ENCODE data around the gene PAPSS2. TPM values are rescaled to one million over a fixed set of nuclear protein-coding genes. Genes with fewer than 3 reads are reported as not detected.

Gene PAPSS2
- total RNA-seq, 1 donor from 2014 or later, result 137 TPM

DNA sequence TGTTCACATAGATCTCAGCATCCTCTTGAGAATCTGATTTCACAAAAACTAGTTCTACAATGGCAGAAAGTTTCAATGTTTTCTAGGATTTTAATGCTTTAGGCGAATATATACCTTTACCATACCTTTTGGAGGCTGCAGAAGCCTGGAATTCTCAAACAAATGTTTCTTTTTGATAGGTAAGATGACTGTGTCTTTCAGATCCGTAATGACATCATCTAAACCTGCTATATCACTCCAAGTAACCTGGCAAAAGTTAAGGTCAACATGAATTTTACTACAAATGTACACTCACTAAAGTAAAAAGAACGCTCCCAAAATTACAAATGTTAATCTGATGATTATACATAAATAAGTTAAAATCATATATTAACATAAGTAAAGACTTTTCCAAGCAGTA, 130.5 kb downstream of the PAPSS2 start:
- DNase-seq, result no peak
- Histone ChIP-seq H3K36me3 (peaks cover 34% of the 10 kb centered on the region), H3K27ac (no peak overlapping the region), H3K27me3 (ENCODE audit: low read depth) (no peaks in the 10 kb centered on the region), H3K4me1 (no peaks in the 10 kb centered on the region), H3K9me3 (no peaks in the 10 kb centered on the region), H3K4me3 (no peak overlapping the region)
- no peak for ATAC-seq
- TF ChIP-seq, protein P1, sequence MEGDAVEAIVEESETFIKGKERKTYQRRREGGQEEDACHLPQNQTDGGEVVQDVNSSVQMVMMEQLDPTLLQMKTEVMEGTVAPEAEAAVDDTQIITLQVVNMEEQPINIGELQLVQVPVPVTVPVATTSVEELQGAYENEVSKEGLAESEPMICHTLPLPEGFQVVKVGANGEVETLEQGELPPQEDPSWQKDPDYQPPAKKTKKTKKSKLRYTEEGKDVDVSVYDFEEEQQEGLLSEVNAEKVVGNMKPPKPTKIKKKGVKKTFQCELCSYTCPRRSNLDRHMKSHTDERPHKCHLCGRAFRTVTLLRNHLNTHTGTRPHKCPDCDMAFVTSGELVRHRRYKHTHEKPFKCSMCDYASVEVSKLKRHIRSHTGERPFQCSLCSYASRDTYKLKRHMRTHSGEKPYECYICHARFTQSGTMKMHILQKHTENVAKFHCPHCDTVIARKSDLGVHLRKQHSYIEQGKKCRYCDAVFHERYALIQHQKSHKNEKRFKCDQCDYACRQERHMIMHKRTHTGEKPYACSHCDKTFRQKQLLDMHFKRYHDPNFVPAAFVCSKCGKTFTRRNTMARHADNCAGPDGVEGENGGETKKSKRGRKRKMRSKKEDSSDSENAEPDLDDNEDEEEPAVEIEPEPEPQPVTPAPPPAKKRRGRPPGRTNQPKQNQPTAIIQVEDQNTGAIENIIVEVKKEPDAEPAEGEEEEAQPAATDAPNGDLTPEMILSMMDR (IDR thresholded peaks at IDR 0.05), result no peak
- intact Hi-C loops (cut with DNase I), result no loop called here

DNA sequence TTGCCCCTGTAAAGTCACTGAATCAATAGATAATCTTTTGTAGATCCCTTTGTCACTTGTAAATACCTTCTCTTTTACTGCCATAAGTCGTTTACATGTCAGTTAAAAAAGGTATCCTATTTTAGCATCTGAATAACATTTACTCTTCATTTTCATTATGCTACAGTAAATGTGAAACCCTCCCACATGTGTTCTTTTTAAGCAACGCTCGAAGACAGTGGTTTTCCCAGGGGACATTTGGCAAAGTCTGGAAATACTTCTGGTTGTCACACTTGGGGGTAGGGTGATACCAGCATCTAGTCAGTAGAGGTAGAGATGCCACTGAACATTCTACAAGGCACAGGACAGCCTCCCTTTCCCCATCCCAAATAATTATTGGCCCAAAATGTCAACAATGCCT, 134.6 kb downstream of the PAPSS2 start:
- Histone ChIP-seq H3K4me1 (no peaks in the 10 kb centered on the region), H3K27ac (no peak overlapping the region), H3K27me3 (ENCODE audit: low read depth) (no peaks in the 10 kb centered on the region), H3K4me3 (no peak overlapping the region), H3K36me3 (peaks cover 20% of the 10 kb centered on the region), H3K9me3 (no peaks in the 10 kb centered on the region)
- ATAC-seq (no peak), DNase-seq (no peak)
- intact Hi-C loops (cut with DNase I), result no loop called here
- TF ChIP-seq, protein P1 (IDR thresholded peaks at IDR 0.05), result no peak

Other genes starting within 250 kb of the PAPSS2 start
- 15.6 TPM for gene MINPP1, start 155.0 kb upstream of the PAPSS2 start, total RNA-seq
- gene ATAD1, start 158.3 kb downstream of the PAPSS2 start, total RNA-seq, result 51.2 TPM
- 0.71 TPM for gene KLLN, start 203.7 kb downstream of the PAPSS2 start, total RNA-seq
- 101 TPM for gene PTEN, start 203.7 kb downstream of the PAPSS2 start, total RNA-seq